ENCODE data around the gene TUFT1. TPM values are rescaled to one million over a fixed set of nuclear protein-coding genes. Genes with fewer than 3 reads are reported as not detected.

Gene TUFT1
- total and polyA plus RNA-seq, 2 of the 8 experiments (the other 6 are each of a cell fraction or from before 2014, with no cell fraction given): 7.3 to 10.4 TPM

GRCh38 chr1:151590961-151591360 is 50.9 kb downstream of the TUFT1 start:
- H3K23ac ChIP-seq (ENCODE audit: insufficient read length): no peak overlapping the region
- no peak overlapping the region for H3K18ac ChIP-seq (ENCODE audit: extremely low read depth, low read length)
- CTCF ChIA-PET (ENCODE audit: partially characterized antibody): interaction anchor here (1.2 kb wide), 1 partner anchor 144 kb away, joined by 3 read pairs; no protein-coding TSS in a partner anchor
- no peaks in the 10 kb centered on the region for H3K79me1 ChIP-seq (ENCODE audit: low read depth, low read length)
- no peak overlapping the region for H2BK20ac ChIP-seq (ENCODE audit: low read length)
- H4K20me1 ChIP-seq (replicated peaks in 1 of 2; ENCODE audit: control insufficient read depth in 1 of 2, insufficient read depth in 2 of 2, low read length in 2 of 2): no peaks in the 10 kb centered on the region
- no peak overlapping the region for H3K14ac ChIP-seq (ENCODE audit: insufficient read length)
- WGBS, 2 experiments (ENCODE audit: extremely low coverage in 1 of 2, insufficient coverage in 1 of 2, insufficient read length in 1 of 2, insufficient replicate concordance in 2 of 2, low coverage in 1 of 2, low lambda C conversion rate in 2 of 2, missing lambda C conversion rate in 1 of 2): 82% methylated on average over 3 of the region's 3 CpGs; no CpG with 5 or more reads in 1 of the 2 experiments
- H4K91ac ChIP-seq (replicated peaks; ENCODE audit: insufficient read length, low read length): no peak overlapping the region
- POLR2A ChIA-PET (ENCODE audit: partially characterized antibody): no interaction called here
- DNase-seq (ENCODE audit: low read depth in 1 of 2, low spot score in 2 of 2): no peak
- no peaks in the 10 kb centered on the region for H3K27me3 ChIP-seq (replicated peaks in 1 of 4; ENCODE audit: control insufficient read depth in 3 of 4, extremely low read depth in 1 of 4, insufficient read depth in 3 of 4, low read length in 3 of 4)
- no peak overlapping the region for H3K27ac ChIP-seq (ENCODE audit: low read depth, low read length)
- H2BK12ac ChIP-seq (ENCODE audit: low read depth, low read length): no peak overlapping the region
- no peak overlapping the region for H3K56ac ChIP-seq (replicated peaks; ENCODE audit: insufficient read length, low read depth, low read length)
- H3K4me1 ChIP-seq (replicated peaks in 1 of 4; ENCODE audit: control insufficient read depth in 3 of 4, insufficient read depth in 4 of 4, low read length in 3 of 4): peaks cover 0 to 4% (median 0%) of the 10 kb centered on the region in 4 experiments; a peak in 1 of 7 replicates
- H3K9me3 ChIP-seq (ENCODE audit: insufficient read depth in 2 of 2, low read depth in 1 of 2, low read length in 1 of 2): no peaks in the 10 kb centered on the region; a peak in 1 of 4 replicates
- no peak overlapping the region for H2BK15ac ChIP-seq (ENCODE audit: low read length)
- no peak overlapping the region for H2BK5ac ChIP-seq (ENCODE audit: low read depth, low read length)
- FAIRE-seq: no peak
- no peak overlapping the region for H2AFZ ChIP-seq (ENCODE audit: low read length)
- H4K5ac ChIP-seq (ENCODE audit: insufficient read length, low read depth, low read length): no peak overlapping the region
- H3K4me3 ChIP-seq (ENCODE audit: extremely low read depth in 1 of 4, insufficient read depth in 2 of 4, low read depth in 3 of 4, low read length in 4 of 4): no peak overlapping the region
- peaks cover 3% of the 10 kb centered on the region; the same call in 1 of the 2 replicates for H3K23me2 ChIP-seq (ENCODE audit: low read depth, low read length)
- H3K36me3 ChIP-seq (ENCODE audit: control insufficient read depth in 2 of 4, insufficient read depth in 4 of 4, low read length in 3 of 4): no peaks in the 10 kb centered on the region
- no peak overlapping the region for H3K4ac ChIP-seq (replicated peaks; ENCODE audit: insufficient read length, low read depth, low read length)
- no peak overlapping the region for H3K4me2 ChIP-seq (ENCODE audit: insufficient read depth in 1 of 2, low read depth in 2 of 2, low read length in 2 of 2)
- no peak overlapping the region for H2AK5ac ChIP-seq (ENCODE audit: low read depth, low read length)
- H3K9ac ChIP-seq (replicated peaks in 1 of 4; ENCODE audit: extremely low read depth in 1 of 4, low read depth in 3 of 4, low read length in 3 of 4): no peak overlapping the region
- H4K8ac ChIP-seq (ENCODE audit: extremely low read depth, insufficient read depth, low read length): no peak overlapping the region
- H3K79me2 ChIP-seq (ENCODE audit: control insufficient read depth in 1 of 2, insufficient read depth in 2 of 2, low read length in 2 of 2): no peaks in the 10 kb centered on the region
- H2BK120ac ChIP-seq (replicated peaks; ENCODE audit: low read depth, low read length): no peak overlapping the region
- TF ChIP-seq SP4 (IDR thresholded peaks at IDR 0.05; ENCODE audit: low read length) (no peak), SRF (IDR thresholded peaks at IDR 0.05; ENCODE audit: low read depth, low read length) (no peak)
